HG03064 (cell line): ENCODE data around the gene ELMO1.

Experiments used
- ATAC-seq: cut with Tn5 transposase; IDR thresholded peaks from one replicate; pipeline ENCODE4 v1.9.1; 2021; ENCODE audit warnings: low read depth; ENCODE audit not compliant: unreplicated experiment

Gene ELMO1

DNA sequence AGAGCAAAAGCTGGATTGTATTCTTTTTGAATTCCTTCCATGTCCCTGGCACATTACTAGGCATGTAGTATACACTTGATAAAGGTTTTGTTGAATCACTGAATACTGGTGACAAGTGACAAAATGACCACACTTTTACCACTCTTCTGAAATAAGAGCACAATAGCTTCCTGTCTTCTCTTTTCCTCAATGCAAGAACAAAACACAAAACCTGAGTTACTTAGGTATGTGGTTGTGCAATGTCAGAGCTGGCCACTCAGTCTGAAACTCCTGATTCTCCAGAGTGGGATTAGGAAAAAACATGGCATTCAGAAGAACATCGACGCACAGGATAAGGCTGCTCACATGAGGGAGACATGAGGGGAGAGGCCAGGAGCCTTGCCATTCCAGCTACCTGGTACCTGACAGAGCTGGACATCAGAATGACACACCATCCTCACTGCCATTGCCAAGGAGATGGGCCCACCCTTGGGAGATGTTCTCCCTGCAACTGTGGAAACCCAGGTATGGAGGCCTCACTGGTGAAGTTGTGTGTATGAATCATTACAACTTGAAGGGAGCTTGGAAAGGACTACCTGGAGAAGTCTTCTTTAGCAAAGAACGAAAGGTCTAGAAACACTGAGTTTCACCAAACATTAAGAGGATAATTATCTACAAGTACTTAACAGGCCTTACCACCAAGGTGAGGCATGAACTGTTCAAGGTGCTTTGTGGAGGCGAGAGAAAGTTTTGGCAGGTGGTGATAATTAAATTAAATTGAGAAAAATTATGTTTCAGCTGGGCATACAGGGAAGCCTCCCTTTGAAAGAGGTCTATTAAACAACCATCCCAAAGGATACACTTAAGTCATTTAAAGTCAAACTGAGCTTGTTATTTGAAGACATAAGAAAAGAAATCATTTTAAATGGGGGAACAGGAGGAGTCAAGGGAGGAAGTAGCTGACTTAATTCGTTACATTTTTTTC lies 477.8 kb downstream of the ELMO1 start:
- no peak for ATAC-seq

DNA sequence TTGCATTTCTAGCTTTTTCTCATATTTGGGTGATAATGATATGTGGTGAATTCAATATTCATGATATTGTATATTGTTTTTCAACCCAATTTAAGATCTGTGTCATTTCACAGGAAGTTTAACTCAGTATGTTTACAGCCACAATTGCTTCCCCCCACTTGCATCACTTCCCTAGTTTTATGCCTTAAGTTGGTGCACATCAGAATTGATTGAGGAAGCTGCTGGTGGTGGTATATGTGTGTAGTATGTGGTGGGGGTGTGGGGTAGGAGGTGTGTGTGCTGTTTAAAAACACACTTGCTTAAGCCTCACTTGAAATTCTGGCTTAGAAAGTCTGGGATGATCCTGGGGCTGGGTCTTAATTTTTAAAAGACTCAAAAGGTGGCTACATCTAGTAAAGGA lies 479.3 kb downstream of the ELMO1 start:
- ATAC-seq = no peak

DNA sequence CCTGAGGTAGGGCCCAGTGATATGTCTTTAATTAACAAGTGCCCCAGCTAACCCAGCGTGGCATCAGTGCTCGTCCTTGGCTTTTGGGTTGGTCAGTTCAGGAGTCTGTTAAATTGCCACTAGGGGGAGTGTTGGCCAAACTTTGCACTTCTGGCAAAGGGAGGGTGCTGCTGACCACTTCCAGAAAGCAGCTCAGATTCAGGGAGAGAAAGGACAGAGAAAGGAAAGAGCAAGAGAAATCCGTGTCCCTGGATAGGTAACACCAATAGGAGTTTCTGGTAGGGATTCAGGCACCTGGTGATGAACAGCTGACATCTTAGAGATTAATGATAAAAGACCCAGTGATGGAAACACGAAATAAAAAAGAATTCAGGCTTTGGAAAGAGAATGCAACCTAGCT lies 481.3 kb downstream of the ELMO1 start:
- ATAC-seq = no peak

DNA sequence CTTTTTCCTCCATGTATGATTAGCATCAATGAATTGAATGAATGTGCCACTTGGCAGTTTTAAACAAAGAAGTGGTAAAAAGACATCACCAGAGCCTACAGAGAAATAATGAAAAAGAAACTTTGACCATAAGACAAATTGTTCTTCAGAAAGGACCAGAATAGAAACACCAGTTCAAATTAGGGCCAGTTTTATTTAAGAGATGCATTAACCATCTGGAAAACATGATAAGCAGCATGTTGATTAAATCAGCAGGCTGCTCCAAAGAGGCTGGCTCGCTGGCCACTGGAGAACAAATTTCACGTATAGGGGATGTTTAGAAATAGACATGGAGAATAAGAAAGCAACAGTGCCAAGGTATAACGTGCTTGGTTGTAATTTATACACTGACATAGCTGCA lies 482.0 kb downstream of the ELMO1 start:
- ATAC-seq = no peak

DNA sequence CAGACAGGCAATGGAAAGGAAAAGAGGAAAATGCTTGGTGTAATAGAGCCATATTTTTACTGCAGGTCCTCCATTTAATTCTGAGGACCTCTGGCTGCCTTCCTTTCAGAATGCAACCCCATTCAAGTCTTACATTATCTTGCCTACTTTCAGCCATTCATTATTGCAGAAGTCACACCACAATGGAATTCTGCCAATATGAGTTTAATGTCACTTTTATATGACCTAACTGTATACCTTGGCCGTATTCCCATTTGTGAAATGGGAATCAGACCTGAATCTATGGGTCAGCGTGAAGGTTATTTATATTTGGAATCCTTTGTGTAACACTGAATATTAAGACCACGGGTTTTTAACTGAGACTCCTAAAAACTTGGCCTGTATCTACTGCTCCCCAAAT lies 482.6 kb downstream of the ELMO1 start:
- no peak for ATAC-seq

DNA sequence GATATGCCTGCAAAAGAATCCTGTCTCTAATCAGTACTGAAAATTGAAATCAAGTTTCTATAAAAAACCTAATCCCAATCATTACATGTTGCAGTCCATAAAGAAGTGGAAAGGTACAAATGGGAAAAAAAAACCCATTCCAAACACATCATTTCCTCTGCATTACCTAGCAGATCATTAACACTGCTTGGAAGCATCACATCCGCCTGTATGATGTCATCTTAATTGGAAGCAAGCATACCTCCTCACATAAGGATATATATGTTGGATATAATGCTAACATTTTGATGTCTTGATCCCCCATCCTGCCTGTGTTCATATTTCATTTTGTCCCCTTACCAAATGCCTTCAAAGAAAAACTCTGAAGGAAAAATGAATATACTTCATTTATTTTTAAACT lies 483.0 kb downstream of the ELMO1 start:
- no peak for ATAC-seq

DNA sequence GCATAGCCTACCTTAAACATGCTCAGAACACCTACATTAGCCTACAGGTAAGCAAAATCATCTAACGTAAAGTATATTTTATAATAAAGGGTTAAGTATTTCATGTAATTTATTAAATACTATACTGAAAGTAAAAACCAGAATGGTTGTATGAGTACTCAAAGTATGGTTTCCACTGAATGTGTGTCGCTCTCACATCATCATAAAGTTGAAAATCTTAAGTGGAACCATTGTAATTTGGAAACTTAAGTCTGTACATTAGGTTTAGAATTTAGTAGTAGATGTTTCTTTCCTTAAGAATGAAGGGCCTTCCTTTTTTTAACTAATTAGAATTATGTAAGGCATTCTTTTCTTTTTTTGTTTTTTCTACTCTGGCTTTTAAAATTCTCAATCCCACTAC lies 484.4 kb downstream of the ELMO1 start:
- ATAC-seq = no peak

DNA sequence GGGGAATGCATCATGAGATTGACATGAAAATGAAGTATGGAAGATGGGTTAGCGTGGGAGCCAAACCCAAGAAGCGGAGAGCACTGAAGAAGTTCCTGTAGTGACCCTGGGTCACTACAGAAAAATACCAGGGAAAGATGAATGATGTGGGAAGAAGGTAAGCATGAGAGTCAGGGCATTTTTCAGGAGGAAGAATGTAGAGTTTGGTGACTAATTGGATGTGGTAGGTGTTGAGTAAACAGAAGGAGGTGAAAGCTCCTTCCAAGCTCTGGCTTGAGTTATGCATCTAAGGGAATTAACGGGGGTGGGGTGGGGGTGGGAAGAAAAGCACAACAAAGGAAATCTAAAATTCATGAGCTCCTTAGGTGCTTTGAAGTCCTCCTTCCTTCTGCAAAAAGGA lies 486.3 kb downstream of the ELMO1 start:
- ATAC-seq = no peak

DNA sequence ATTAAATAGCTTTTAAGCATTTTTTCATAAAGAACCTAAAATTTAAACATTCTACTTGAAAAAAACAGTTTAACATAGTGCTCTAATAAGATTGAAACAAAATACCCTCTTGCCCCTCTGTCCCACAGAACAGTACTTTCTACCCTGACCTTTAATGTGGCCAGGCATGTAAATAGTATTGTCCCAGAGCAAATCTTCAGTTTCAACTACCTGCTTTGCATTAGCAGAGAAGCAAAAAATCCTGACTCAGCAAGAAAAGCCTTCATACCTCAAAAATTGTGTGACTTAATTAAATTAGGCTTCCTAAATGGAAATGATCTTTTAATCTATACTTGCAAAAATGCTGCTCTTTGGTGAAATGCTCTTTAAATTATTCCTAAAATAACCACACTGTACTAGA lies 487.0 kb downstream of the ELMO1 start:
- ATAC-seq = no peak

DNA sequence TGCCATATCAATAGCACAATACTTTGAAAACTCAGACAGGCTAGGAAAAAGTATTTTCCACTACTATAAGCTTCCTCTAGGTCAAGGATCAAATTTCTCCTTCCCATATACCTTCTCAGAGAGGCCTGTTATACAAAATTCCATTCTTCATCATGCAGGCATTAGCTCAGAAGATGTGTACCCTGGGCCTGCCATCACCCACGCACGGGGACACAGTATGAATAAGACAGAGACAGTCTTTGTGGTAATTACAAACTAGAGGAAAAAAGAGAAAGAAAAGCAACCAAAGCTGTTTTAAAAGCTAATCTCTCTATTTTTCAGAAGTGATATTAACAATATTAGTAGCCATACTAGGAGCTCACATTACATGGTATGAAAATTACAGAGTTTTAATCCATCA lies 487.6 kb downstream of the ELMO1 start:
- no peak for ATAC-seq

DNA sequence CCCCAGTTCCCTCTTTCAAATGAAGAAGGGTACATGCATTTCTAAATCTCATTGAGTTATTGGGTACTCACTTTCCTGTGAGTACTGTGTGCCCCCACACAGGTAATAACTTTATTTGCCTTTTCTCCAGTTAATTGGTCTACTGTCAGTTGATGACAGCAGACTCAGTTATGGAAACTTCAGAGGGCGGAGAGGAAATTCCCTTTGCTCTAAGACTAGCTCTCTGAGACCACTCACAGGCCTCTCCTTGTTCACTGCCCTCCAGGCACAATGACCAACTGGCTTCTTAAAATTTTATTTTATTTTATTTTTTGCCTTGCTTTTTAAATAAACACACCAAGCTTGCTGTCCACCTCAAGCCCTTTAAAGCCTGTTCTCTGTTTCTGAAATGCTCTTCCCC lies 488.6 kb downstream of the ELMO1 start:
- ATAC-seq = no peak

DNA sequence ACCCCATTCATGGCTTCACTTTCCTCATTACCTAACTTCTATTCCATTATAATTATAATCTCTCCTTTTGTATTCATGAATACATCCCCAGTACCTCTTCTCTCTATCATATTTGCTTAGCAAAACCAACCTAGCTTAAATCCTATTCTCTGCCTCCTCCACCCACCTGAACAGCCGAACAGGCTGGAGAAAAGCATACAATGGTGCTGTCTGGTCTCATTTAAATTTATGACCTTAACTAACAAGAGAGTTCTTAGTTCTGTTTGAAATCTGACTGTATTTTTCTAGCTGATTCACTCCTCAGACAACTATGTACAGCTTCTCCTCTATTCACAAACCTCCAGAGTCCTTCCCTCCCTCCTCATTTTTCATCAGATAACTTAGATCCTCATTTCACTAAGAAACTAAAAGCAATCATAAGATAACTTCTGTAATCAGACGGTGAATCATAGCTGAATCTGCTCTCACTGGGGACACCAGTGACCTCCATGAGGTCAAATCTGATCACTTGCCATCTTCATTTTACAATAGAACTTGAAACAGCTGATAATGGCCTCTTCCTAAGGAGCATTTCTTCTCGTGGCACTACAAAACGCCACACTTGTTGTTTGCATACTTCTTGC lies 490.4 kb downstream of the ELMO1 start:
- no peak for ATAC-seq

DNA sequence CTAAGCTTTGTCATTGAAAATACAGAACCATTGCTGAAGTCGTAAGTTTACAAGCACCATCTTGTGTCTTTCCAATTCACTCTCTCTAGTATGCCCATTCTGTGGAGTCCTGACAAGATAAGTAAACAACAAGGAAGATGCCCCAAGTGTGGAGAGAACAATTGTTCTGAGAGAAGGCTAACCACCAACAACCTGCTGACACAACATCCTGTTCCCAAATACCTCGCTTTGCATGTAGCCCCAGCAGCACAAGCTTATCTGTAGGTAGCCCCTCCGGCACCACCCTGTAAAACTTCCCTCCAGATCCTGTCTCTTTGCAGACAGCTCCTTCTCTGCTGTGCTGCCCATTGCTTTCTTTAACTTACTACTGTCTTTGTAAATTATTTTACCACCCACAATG lies 491.0 kb downstream of the ELMO1 start:
- no peak for ATAC-seq

DNA sequence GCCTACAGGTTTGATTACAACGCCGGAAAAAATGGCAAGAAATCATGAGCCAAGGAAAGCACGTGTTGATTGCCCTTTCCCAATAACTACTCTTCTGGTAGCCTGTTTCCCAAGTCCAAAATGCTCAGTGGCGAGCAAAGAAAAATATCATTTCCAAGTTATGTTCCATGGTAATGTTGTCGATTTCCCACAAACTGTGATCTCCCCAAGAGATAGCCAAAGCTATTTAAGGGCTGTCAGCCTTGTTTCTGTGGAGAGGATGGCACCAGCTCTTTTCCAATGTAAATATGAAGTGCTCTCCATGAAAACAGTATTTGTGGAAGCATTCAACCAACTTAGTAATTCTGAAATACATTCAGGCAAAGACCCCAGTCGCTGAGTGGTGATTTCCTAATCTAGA lies 491.9 kb downstream of the ELMO1 start:
- ATAC-seq = no peak

DNA sequence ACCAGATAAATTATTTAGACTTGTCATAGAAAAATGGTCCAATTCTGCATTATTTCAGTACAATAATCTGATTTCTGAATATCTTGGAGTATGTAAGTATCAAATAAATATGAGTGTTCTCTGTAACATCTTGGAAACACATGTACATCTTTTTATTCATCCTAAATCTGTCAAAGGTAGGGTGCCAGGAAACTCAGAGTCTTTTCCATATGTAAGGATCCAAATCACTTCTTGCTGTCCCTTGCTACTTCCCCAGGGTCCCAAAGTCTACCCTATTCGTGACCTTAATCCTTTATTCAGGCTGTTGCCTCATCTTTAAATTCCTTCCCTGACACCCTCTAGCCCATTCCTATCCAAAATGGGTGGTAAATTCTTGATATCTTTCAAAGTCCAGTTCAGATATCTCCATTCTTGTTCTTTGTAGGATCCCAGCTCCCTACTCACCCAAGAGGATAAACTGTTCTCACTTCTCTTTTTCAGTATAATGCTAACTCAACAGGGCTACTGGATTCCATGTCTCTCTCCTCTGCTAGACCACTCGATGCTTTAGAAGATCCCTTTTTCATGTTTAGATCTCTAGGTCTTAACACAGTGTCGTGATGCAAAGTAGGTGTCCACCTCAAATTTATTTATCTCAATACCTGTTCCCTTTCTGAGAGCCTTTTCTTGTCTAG lies 493.1 kb downstream of the ELMO1 start:
- ATAC-seq = no peak

DNA sequence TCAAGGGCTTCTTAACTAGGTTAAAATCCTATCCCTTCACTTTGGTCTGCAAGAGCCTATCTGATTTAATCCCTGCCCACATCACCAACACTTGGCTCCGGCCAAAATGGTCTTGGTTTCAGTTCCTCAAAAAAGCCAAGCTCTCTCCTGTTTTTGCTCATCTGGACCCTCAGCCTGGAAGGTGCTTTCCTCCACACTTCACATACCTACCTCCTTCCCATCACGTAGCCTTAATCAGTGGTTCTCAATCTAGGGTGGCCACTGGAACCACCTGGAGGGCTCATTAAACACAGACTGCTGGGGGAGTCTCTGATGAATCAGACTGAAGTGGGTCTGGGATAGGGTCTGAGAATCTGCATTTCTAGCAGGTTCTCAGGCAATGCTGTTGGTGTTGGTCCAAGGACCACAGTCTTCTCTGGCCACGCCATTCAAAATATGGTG lies 497.4 kb downstream of the ELMO1 start:
- peak; percentile 85 for ATAC-seq

DNA sequence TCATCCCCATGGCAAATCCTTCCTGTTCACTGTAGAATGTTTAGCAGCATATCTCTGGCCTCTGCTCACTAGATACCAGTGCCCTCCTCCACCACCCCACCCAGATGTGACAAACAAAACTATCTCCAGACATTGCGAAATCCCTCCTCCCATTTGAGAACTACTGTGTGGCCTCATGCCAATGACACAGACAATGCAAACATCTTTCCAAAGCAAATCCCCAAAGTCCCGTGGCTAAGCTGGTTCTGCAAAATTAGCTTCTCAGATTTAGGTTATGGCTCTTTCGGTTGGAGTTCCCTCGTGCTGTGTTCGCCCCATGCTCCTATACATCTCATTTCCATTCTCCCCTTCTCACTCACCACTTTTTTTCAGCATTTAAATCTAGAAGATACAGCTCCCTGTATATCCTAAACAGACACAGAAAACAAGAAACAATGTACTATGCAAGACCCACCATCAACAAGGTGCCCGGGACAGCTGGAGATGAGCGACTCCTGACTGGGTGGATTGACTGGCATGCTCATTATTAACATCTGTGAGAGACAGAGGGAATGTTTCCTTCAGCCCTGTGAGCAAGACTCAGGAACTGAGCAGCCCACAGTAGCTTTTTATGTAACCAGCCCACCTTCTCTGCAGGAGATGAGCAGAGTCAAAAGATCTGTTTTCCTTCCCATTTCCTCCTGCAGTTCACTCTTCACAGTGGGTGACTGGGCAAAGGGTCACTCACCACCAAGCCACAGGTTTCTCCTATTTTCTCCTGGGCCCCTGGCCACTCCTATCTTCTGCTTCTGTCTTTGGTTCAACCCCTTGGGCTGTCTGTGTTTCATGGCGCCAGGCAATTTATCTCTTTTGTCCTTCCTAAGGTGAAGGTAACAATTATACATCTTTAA lies 498.7 kb downstream of the ELMO1 start:
- ATAC-seq = no peak

DNA sequence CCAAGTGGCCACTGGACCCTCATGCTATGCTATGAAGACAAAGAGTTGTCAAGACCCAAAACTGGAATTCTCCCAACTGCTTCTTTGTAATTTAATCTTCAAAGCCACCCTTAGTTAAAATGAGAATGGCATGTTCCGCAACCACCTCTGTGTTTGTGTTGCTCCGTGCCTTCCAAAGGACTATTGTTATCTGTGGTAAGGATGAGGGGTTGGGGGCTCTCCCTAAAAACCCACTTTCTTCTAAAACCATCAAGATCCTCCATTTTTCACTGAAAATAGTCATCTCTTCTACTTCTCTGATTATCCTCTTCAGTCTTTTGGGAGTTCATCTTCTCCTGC lies 502.3 kb downstream of the ELMO1 start:
- no peak for ATAC-seq

DNA sequence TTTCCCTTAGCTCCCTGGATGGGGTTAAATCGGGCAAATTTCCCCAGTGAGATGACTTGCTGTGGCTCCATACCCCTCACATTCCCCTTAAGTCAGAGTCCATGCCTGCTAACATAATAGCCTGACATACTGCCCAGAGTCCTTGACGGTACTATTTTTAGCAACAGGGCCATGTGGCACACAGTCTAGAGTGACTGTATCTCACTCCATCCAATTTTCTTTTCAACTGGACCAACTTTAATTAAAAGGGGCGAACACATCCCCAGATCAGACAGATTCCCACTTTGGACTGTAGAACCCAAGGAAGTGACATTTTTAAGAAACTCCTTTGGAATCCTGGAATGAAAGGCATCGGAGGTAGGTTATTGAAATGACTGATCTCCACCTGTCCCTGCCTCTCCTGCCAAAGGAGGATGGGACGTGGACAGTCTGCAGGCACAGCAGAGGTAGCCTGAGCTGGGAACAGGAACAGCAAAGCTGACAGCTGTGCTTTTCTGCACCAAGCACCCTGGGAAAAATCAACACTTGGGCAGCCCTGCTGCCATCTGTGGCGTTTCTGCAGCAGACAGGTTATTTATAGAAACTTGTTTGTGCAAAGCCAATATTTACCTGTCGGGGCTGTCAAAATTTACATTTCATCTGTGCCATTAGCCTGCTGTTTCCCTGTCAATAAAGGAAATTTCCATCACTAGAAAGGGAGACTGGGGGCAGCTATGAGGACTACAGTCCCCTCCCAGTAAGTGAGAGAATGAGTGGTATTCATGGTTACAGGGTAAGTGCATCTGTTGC lies 502.9 kb downstream of the ELMO1 start:
- ATAC-seq = no peak

DNA sequence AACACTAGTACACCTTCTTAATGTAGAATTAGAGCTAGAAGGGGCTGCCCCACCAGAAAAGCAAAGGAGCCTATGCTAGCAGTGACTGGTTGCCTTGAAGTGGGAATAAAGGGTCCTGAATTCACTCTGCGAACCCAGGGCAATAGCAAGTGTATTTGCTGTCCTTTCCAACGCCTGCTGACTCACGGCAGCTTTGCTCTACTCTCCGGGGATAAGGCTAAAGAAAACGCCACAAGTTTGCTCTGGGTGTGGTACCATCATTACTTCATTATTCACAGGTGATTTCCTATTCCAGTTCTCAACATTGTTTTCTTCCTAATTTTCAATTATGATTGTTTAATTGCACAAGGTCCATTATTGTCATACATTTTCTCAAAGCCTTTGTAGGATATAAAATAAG lies 503.8 kb downstream of the ELMO1 start:
- no peak for ATAC-seq
